GM23338 (cell line): Measurements from ENCODE around the gene PAQR6. TPM values are rescaled to one million over a fixed set of nuclear protein-coding genes. Genes with fewer than 3 reads are reported as not detected.
"Not testable (repeated sequence)": the region's sequence is repeated elsewhere in the genome, so short reads cannot be mapped to it uniquely, and the experiment has no call there.

Experiments used
- ATAC-seq: fragments of 200-7000 bp; cut with Tn5 transposase; 3 replicates; pipeline ENCODE4 v1.9.1; 2020
- DNase-seq: peaks from one replicate; pipeline ENCODE4 v3.0.0-alpha.2; 2015; ENCODE audit warnings: low spot score
- H2AFZ ChIP-seq: fragments of 200-600 bp; sonication (generic); 2 replicates; pipeline ENCODE4 v1.8.0; 2016; ENCODE audit warnings: antibody characterized with exemption, mild to moderate bottlenecking, moderate library complexity
- H3F3A ChIP-seq: fragments of 200-600 bp; sonication (generic); replicated peaks from 2 replicates; pipeline ENCODE4 v1.8.0; 2017; ENCODE audit warnings: antibody characterized with exemption, mixed run types, low read depth
- H3K27ac ChIP-seq: fragments of 200-600 bp; sonication (generic); 2 replicates; pipeline ENCODE4 v1.6.1; 2016; ENCODE audit warnings: low read depth
- H3K27me3 ChIP-seq: fragments of 200-600 bp; sonication (generic); 2 replicates; pipeline ENCODE4 v1.8.0; 2016; ENCODE audit warnings: mild to moderate bottlenecking, mixed run types, moderate library complexity; ENCODE audit not compliant: insufficient read depth
- H3K36me3 ChIP-seq: fragments of 200-600 bp; sonication (generic); 2 replicates; pipeline ENCODE4 v1.8.0; 2016; ENCODE audit warnings: mild to moderate bottlenecking; ENCODE audit not compliant: insufficient read depth
- H3K4me1 ChIP-seq: fragments of 200-600 bp; sonication (generic); 2 replicates; pipeline ENCODE4 v1.8.0; 2016; ENCODE audit warnings: mild to moderate bottlenecking, moderate library complexity; ENCODE audit not compliant: insufficient read depth
- H3K4me2 ChIP-seq: fragments of 200-600 bp; sonication (generic); 2 replicates; pipeline ENCODE4 v1.7.1; 2017; ENCODE audit warnings: mixed run types
- H3K4me3 ChIP-seq: fragments of 200-600 bp; sonication (generic); 2 replicates; pipeline ENCODE4 v1.6.1; 2016; ENCODE audit warnings: mixed run types
- H3K79me2 ChIP-seq: fragments of 200-600 bp; sonication (generic); replicated peaks from 2 replicates; pipeline ENCODE4 v1.8.0; 2017; ENCODE audit warnings: mild to moderate bottlenecking; ENCODE audit not compliant: insufficient read depth
- H3K9me2 ChIP-seq: fragments of 200-600 bp; sonication (generic); 2 replicates; pipeline ENCODE4 v1.8.0; 2017; ENCODE audit not compliant: insufficient read depth
- H4K20me1 ChIP-seq: fragments of 200-600 bp; sonication (generic); replicated peaks from 2 replicates; pipeline ENCODE4 v1.8.0; 2017; ENCODE audit warnings: mild to moderate bottlenecking; ENCODE audit not compliant: insufficient read depth
- H3K27ac Mint-ChIP-seq: 2 replicates; pipeline ENCODE4 v1.8.0; 2020; ENCODE audit warnings: inconsistent platforms, mild to moderate bottlenecking, moderate library complexity, mixed read lengths
- H3K27me3 Mint-ChIP-seq: 3 replicates; pipeline ENCODE4 v1.8.0; 2022; ENCODE audit warnings: low read depth, mild to moderate bottlenecking, moderate library complexity, mixed read lengths, inconsistent platforms; ENCODE audit not compliant: insufficient read depth, poor library complexity
- H3K36me3 Mint-ChIP-seq: 3 replicates; pipeline ENCODE4 v1.8.0; 2021; ENCODE audit warnings: low read depth, mild to moderate bottlenecking, inconsistent platforms, moderate library complexity, mixed read lengths
- H3K4me1 Mint-ChIP-seq: 3 replicates; pipeline ENCODE4 v1.8.0; 2020; ENCODE audit warnings: mild to moderate bottlenecking, inconsistent platforms, mixed read lengths
- H3K4me3 Mint-ChIP-seq: 3 replicates; pipeline ENCODE4 v1.8.0; 2021; ENCODE audit warnings: moderate library complexity, mild to moderate bottlenecking, inconsistent platforms, mixed read lengths
- H3K9me3 Mint-ChIP-seq: 3 replicates; pipeline ENCODE4 v1.8.0; 2020; ENCODE audit warnings: moderate library complexity, mild to moderate bottlenecking, inconsistent platforms, mixed read lengths
- CREB1 ChIP-seq: fragments of 250-450 bp; sonication (Bioruptor Pico); IDR thresholded peaks from 2 replicates; pipeline ENCODE4 v1.5.0; 2020; ENCODE audit warnings: low read depth, mild to moderate bottlenecking, moderate library complexity
- ETS1 ChIP-seq: IDR thresholded peaks from 2 replicates; pipeline ENCODE4 v1.6.1; 2016; ENCODE audit warnings: antibody characterized with exemption
- EZH2phosphoT487 ChIP-seq: fragments of 200-600 bp; sonication (generic); IDR thresholded peaks from one replicate; pipeline ENCODE4 v1.8.1; 2018; ENCODE audit warnings: antibody characterized with exemption; ENCODE audit not compliant: unreplicated experiment
- JUNB ChIP-seq: IDR thresholded peaks from one replicate; pipeline ENCODE4 v1.6.1; 2016; ENCODE audit warnings: antibody characterized with exemption; ENCODE audit not compliant: unreplicated experiment
- REST ChIP-seq: IDR thresholded peaks from one replicate; pipeline ENCODE4 v1.6.1; 2018; ENCODE audit warnings: antibody characterized with exemption; ENCODE audit not compliant: unreplicated experiment
- ZNF114 ChIP-seq: fragments of 250-450 bp; sonication (Bioruptor Pico); IDR thresholded peaks from 2 replicates; pipeline ENCODE4 v1.5.0; 2020; ENCODE audit warnings: mild to moderate bottlenecking, moderate library complexity
- ZNF462 ChIP-seq: fragments of 250-450 bp; sonication (Bioruptor Pico); IDR thresholded peaks from 2 replicates; pipeline ENCODE4 v1.5.0; 2020; ENCODE audit warnings: mild to moderate bottlenecking, moderate library complexity
- polyA plus RNA-seq: library from polyadenylated mRNA; unstranded; fragments of >200 nt; fragmentation: Nextera tagmentation; extraction: Ambion mirVana; gene quantifications from 2 replicates; pipeline ENCODE4 v1.2.1, GENCODE V29; 2016
- total RNA-seq: library from RNA; depleted of rRNA; stranded (reverse); fragments of >200 nt; shearing (Covaris generic); gene quantifications from 2 replicates; pipeline ENCODE4 v1.2.3, GENCODE V29; 2014

The PAQR6 gene
- total and polyA plus RNA-seq, 2 experiments from 2014 or later: 2.4 to 4.2 TPM

GRCh38 chr1:156216361-156217086 is 31.3 kb downstream of the PAQR6 start:
- H3K4me2 ChIP-seq, ATAC-seq, DNase-seq, H3K27me3 ChIP-seq, H2AFZ ChIP-seq, H3K27ac ChIP-seq, H3K9me3 Mint-ChIP-seq, H3K36me3 ChIP-seq, H3K4me3 Mint-ChIP-seq, H3K9me2 ChIP-seq, H3K27ac Mint-ChIP-seq, H3K4me3 ChIP-seq: not testable (repeated sequence)
- peaks cover 67% of the 10 kb centered on the region for H3K79me2 ChIP-seq
- Mint-ChIP-seq H3K27me3 (peaks cover 12% of the 10 kb centered on the region), H3K36me3 (peaks cover 35% of the 10 kb centered on the region), H3K4me1 (peaks cover 15% of the 10 kb centered on the region)
- peaks cover 17% of the 10 kb centered on the region; the same call in 1 of the 2 replicates for H4K20me1 ChIP-seq
- peaks cover 18% of the 10 kb centered on the region for H3K4me1 ChIP-seq
- peaks cover 13% of the 10 kb centered on the region; the same call in 1 of the 2 replicates for H3F3A ChIP-seq

- no peak for ATAC-seq
- H3F3A ChIP-seq: peaks cover 11% of the 10 kb centered on the region; the same call in 1 of the 2 replicates
- H3K27me3 ChIP-seq: no peaks in the 10 kb centered on the region
- H3K9me3 Mint-ChIP-seq: no peaks in the 10 kb centered on the region
- peak overlapping the region; percentile 96 for H3K4me3 Mint-ChIP-seq
- peak overlapping the region; percentile 86 for H3K27ac Mint-ChIP-seq
- H3K4me2 ChIP-seq: peak overlapping the region; percentile 98
- H2AFZ ChIP-seq: no peak overlapping the region
- no peak for DNase-seq
- H3K36me3 ChIP-seq: 0 out of 2 replicates have a peak, but pooled peaks cover 5% of the 10 kb centered on the region
- peak overlapping the region; percentile 64 for H3K4me3 ChIP-seq
- peaks cover 25% of the 10 kb centered on the region for H3K36me3 Mint-ChIP-seq
- H3K79me2 ChIP-seq: peaks cover 55% of the 10 kb centered on the region
- H3K27me3 Mint-ChIP-seq: peaks cover 11% of the 10 kb centered on the region
- no peaks in the 10 kb centered on the region for H3K9me2 ChIP-seq
- peaks cover 19% of the 10 kb centered on the region for H3K4me1 Mint-ChIP-seq
- H4K20me1 ChIP-seq: peaks cover 11% of the 10 kb centered on the region; the same call in 1 of the 2 replicates
- peaks cover 21% of the 10 kb centered on the region for H3K4me1 ChIP-seq
- peak overlapping the region; percentile 96; the same call in 1 of the 2 replicates for H3K27ac ChIP-seq
- TF ChIP-seq JUNB (no peak), ZNF462 (CRISPR knock-in tag) (no peak), EZH2phosphoT487 (no peak), ZNF114 (CRISPR knock-in tag) (no peak), ETS1 (no peak), CREB1 (CRISPR knock-in tag) (no peak), REST (no peak)
Observed at GRCh38 chr1:156214024-156214748, 33.7 kb downstream of the PAQR6 start.
